Measurements from ENCODE around the gene CAV2.

Gene CAV2

DNA sequence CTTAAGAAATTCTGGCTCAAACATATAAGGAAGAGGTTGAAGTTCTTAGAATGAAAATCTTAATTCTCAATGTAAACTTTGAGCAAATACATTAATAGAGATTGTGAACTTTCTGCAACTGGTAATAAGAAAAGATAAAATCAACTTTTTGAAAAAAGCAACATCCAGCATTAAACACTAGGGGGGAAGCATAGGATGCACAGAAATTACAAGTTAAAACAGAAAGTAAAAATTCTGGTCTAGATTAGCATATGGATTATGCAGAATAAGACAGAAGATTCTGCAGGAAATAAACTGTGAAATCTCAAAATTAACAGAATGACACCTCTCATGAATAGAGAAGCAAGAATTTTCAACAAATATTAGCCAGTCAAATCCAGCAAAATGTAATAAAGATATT is 38.0 kb upstream of the CAV2 start:
- no peak for DNase-seq (ENCODE audit: low read depth)
- no peak overlapping the region for H3K4me3 ChIP-seq (ENCODE audit: control insufficient read depth, low read depth, low read length)
- TF ChIP-seq, protein P1, sequence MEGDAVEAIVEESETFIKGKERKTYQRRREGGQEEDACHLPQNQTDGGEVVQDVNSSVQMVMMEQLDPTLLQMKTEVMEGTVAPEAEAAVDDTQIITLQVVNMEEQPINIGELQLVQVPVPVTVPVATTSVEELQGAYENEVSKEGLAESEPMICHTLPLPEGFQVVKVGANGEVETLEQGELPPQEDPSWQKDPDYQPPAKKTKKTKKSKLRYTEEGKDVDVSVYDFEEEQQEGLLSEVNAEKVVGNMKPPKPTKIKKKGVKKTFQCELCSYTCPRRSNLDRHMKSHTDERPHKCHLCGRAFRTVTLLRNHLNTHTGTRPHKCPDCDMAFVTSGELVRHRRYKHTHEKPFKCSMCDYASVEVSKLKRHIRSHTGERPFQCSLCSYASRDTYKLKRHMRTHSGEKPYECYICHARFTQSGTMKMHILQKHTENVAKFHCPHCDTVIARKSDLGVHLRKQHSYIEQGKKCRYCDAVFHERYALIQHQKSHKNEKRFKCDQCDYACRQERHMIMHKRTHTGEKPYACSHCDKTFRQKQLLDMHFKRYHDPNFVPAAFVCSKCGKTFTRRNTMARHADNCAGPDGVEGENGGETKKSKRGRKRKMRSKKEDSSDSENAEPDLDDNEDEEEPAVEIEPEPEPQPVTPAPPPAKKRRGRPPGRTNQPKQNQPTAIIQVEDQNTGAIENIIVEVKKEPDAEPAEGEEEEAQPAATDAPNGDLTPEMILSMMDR (IDR thresholded peaks at IDR 0.05; ENCODE audit: control insufficient read depth, insufficient read depth, low read depth, low read length, missing control alignments) = no peak

- H3K4me3 ChIP-seq (ENCODE audit: control insufficient read depth, low read depth, low read length) = no peak overlapping the region
- TF ChIP-seq, protein P1 (IDR thresholded peaks at IDR 0.05; ENCODE audit: control insufficient read depth, insufficient read depth, low read depth, low read length, missing control alignments) = no peak
- DNase-seq (ENCODE audit: low read depth) = no peak
Measured at GRCh38 chr7:116463956-116464355, 35.6 kb upstream of the CAV2 start.

- no peak overlapping the region for H3K4me3 ChIP-seq (ENCODE audit: control insufficient read depth, low read depth, low read length)
- no peak for DNase-seq (ENCODE audit: low read depth)
- TF ChIP-seq, protein P1 (IDR thresholded peaks at IDR 0.05; ENCODE audit: control insufficient read depth, insufficient read depth, low read depth, low read length, missing control alignments) = no peak
Measured at GRCh38 chr7:116464375-116464774, 35.2 kb upstream of the CAV2 start.

DNA sequence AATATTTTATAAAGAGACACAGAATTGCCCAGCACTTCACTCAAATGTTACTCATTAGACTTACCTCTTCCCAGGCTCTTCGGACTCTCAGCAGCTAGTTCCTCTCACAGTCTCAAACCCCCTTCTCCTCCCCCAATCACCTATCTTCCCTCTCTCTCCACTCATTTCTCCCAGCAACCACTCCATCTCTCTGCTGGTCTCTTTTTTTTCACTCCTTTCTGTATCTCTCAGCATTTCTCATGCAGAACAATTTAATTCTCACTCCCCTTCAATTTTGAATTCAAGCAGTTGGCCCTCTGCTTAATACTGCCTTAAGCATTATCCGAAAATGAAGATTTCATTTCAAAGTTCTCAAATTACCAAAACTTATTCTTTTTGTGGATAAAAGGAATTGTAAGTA is 34.4 kb upstream of the CAV2 start:
- TF ChIP-seq, protein P1 (IDR thresholded peaks at IDR 0.05; ENCODE audit: control insufficient read depth, insufficient read depth, low read depth, low read length, missing control alignments) = no peak
- DNase-seq (ENCODE audit: low read depth) = no peak
- H3K4me3 ChIP-seq (ENCODE audit: control insufficient read depth, low read depth, low read length) = no peak overlapping the region

DNA sequence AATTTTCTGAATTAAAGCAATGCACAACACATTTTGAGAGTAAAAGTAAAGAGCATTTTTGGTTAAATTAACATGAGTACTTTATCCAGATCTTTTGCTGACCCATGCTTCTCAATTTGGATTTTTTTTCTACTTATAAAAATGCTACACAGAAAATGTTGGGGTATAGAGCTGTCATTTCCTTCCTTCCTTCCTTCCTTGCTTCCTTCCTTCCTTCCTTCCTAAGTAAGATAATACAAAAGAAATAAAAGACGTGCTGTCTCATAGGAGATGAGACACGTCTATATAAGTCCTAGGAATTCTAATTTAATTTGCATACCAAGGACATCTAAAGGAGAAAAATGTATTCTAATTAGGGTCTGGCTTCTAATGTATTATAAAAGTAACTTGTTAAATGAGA is 31.0 kb upstream of the CAV2 start:
- H3K4me3 ChIP-seq (ENCODE audit: control insufficient read depth, low read depth, low read length) = no peak overlapping the region
- DNase-seq (ENCODE audit: low read depth) = no peak
- TF ChIP-seq, protein P1 (IDR thresholded peaks at IDR 0.05; ENCODE audit: control insufficient read depth, insufficient read depth, low read depth, low read length, missing control alignments) = no peak

GRCh38 chr7:116477625-116478024 is 21.9 kb upstream of the CAV2 start:
- TF ChIP-seq, protein P1 (IDR thresholded peaks at IDR 0.05; ENCODE audit: control insufficient read depth, insufficient read depth, low read depth, low read length, missing control alignments) = no peak
- DNase-seq (ENCODE audit: low read depth) = no peak
- H3K4me3 ChIP-seq (ENCODE audit: control insufficient read depth, low read depth, low read length) = no peak overlapping the region

DNA sequence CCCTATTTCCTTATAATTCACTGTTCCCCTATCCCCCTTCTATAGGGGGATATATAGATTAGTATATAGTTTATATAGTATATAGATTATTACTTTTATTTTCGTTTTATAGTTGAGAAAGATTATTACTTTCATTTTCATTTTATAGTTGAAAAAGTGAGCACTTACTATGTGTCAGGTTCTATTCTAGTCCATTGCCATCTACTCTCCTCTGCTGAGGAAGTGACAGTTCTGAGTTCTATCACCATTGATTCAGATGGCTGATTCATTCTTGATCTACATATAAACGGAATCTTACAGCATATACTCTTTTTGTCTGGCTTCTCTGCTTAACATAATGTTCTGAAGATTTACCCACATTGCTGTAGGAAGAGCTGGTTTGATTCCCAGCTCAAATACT is 20.7 kb upstream of the CAV2 start:
- DNase-seq (ENCODE audit: low read depth) = no peak
- TF ChIP-seq, protein P1 (IDR thresholded peaks at IDR 0.05; ENCODE audit: control insufficient read depth, insufficient read depth, low read depth, low read length, missing control alignments) = no peak
- no peak overlapping the region for H3K4me3 ChIP-seq (ENCODE audit: control insufficient read depth, low read depth, low read length)
